Astrocyte (in vitro differentiated cells and primary cell): ENCODE data around the gene MSANTD3. TPM values are rescaled to one million over a fixed set of nuclear protein-coding genes. Genes with fewer than 3 reads are reported as not detected.

Source experiments
- DNase-seq: peaks from one replicate; pipeline ENCODE4 v3.0.0-alpha.2; 2010; ENCODE audit warnings: low read depth
- FAIRE-seq: peaks from 2 replicates; lab custom pipeline; 2011; peaks lifted over from hg19 to GRCh38; lab: Jason Lieb, UNC
- H2AFZ ChIP-seq: 2 replicates; pipeline ENCODE4 v1.6.0; 2012; ENCODE audit warnings: low read depth, low read length, inconsistent platforms
- H3K27ac ChIP-seq: 2 replicates; pipeline ENCODE4 v1.5.1; 2011; ENCODE audit warnings: low read depth, low read length, inconsistent platforms
- H3K27me3 ChIP-seq: 2 replicates; pipeline ENCODE4 v1.6.0; 2011; ENCODE audit warnings: low read length, inconsistent platforms; ENCODE audit not compliant: insufficient read depth
- H3K36me3 ChIP-seq: 2 replicates; pipeline ENCODE4 v1.5.1; 2011; ENCODE audit warnings: low read length, inconsistent platforms; ENCODE audit not compliant: insufficient read depth
- H3K4me1 ChIP-seq: 2 replicates; pipeline ENCODE4 v1.5.1; 2011; ENCODE audit warnings: low read length, inconsistent platforms; ENCODE audit not compliant: insufficient read depth
- H3K4me2 ChIP-seq: 2 replicates; pipeline ENCODE4 v1.6.0; 2012; ENCODE audit warnings: low read length, inconsistent platforms
- H3K4me3 ChIP-seq: 2 replicates; pipeline ENCODE4 v1.5.1; 2011; ENCODE audit warnings: low read depth, mild to moderate bottlenecking, low read length, inconsistent platforms; ENCODE audit not compliant: insufficient read depth
- H3K79me2 ChIP-seq: 2 replicates; pipeline ENCODE4 v1.6.0; 2012; ENCODE audit warnings: mild to moderate bottlenecking, low read length, inconsistent platforms; ENCODE audit not compliant: insufficient read depth
- H3K9ac ChIP-seq: 2 replicates; pipeline ENCODE4 v1.6.0; 2012; ENCODE audit warnings: mild to moderate bottlenecking, low read length, inconsistent platforms
- H3K9me3 ChIP-seq: 2 replicates; pipeline ENCODE4 v1.5.1; 2012; ENCODE audit warnings: low read depth, mild to moderate bottlenecking, low read length, inconsistent platforms; ENCODE audit not compliant: insufficient read depth
- H4K20me1 ChIP-seq: 2 replicates; pipeline ENCODE4 v1.6.0; 2012; ENCODE audit warnings: low read length, inconsistent platforms; ENCODE audit not compliant: insufficient read depth
- H3K27ac Mint-ChIP-seq: one replicate; pipeline ENCODE4 v1.8.0; 2021; ENCODE audit warnings: mild to moderate bottlenecking, mixed read lengths; ENCODE audit not compliant: unreplicated experiment
- H3K27me3 Mint-ChIP-seq: one replicate; pipeline ENCODE4 v1.8.0; 2021; ENCODE audit warnings: low read depth, mixed read lengths; ENCODE audit not compliant: unreplicated experiment
- H3K36me3 Mint-ChIP-seq: one replicate; pipeline ENCODE4 v1.8.0; 2021; ENCODE audit warnings: low read depth, mixed read lengths; ENCODE audit not compliant: unreplicated experiment
- H3K4me1 Mint-ChIP-seq: one replicate; pipeline ENCODE4 v1.8.0; 2021; ENCODE audit warnings: low read depth, mixed read lengths; ENCODE audit not compliant: unreplicated experiment
- H3K4me3 Mint-ChIP-seq: one replicate; pipeline ENCODE4 v1.8.0; 2021; ENCODE audit warnings: mild to moderate bottlenecking, moderate library complexity, mixed read lengths; ENCODE audit not compliant: unreplicated experiment
- H3K9me3 Mint-ChIP-seq: one replicate; pipeline ENCODE4 v1.8.0; 2021; ENCODE audit warnings: mild to moderate bottlenecking, mixed read lengths; ENCODE audit not compliant: unreplicated experiment
- CTCF ChIP-seq: IDR thresholded peaks from 2 replicates; pipeline ENCODE4 v1.5.1; 2011; ENCODE audit warnings: low read depth, mild to moderate bottlenecking, inconsistent platforms, low read length, moderate library complexity; ENCODE audit not compliant: insufficient read depth
- EZH2 ChIP-seq: IDR thresholded peaks from 2 replicates; pipeline ENCODE4 v1.6.1; 2012; ENCODE audit warnings: mild to moderate bottlenecking, low read length, inconsistent platforms; ENCODE audit not compliant: insufficient read depth
- total RNA-seq: library from RNA; stranded (reverse); gene quantifications from 2 replicates; pipeline ENCODE4 v1.2.1, GENCODE V29; 2021

The MSANTD3 gene
- total RNA-seq, 1 donor from 2014 or later: 76.0 TPM

GRCh38 chr9:100426189-100426529 is 784 bp upstream of the MSANTD3 start:
- H3K4me1 Mint-ChIP-seq: peaks cover 33% of the 10 kb centered on the region
- no peaks in the 10 kb centered on the region for H3K27me3 Mint-ChIP-seq
- peaks cover 6% of the 10 kb centered on the region for H3K36me3 Mint-ChIP-seq
- no peaks in the 10 kb centered on the region for H3K36me3 ChIP-seq
- H3K9me3 ChIP-seq: no peaks in the 10 kb centered on the region
- H3K27ac Mint-ChIP-seq: peak overlapping the region; percentile 98
- H3K4me3 ChIP-seq: peak overlapping the region; percentile 84
- DNase-seq: no peak
- no peaks in the 10 kb centered on the region for H3K9me3 Mint-ChIP-seq
- peaks cover 32% of the 10 kb centered on the region for H3K79me2 ChIP-seq
- H2AFZ ChIP-seq: peak overlapping the region; percentile 76
- no peak for TF ChIP-seq CTCF
- TF ChIP-seq EZH2: no peak
- no peak for FAIRE-seq
- peak overlapping the region; percentile 98 for H3K9ac ChIP-seq
- H3K4me1 ChIP-seq: peaks cover 29% of the 10 kb centered on the region
- peak overlapping the region; percentile 94 for H3K4me2 ChIP-seq
- H4K20me1 ChIP-seq: no peaks in the 10 kb centered on the region
- peak overlapping the region; percentile 95 for H3K4me3 Mint-ChIP-seq
- H3K27ac ChIP-seq: peak overlapping the region; percentile 99
- no peaks in the 10 kb centered on the region for H3K27me3 ChIP-seq

GRCh38 chr9:100427366-100428263 is 672 bp downstream of the MSANTD3 start:
- DNase-seq (peak; percentile 75), FAIRE-seq (no peak)
- peak overlapping the region; percentile 92 for H3K4me2 ChIP-seq
- peak overlapping the region; percentile 100 for H3K27ac ChIP-seq
- peaks cover 47% of the 10 kb centered on the region for H3K79me2 ChIP-seq
- H3K36me3 ChIP-seq: no peaks in the 10 kb centered on the region
- H2AFZ ChIP-seq: no peak overlapping the region
- H3K9ac ChIP-seq: peak overlapping the region; percentile 94
- H3K27me3 ChIP-seq: no peaks in the 10 kb centered on the region
- peak overlapping the region; percentile 76 for H3K4me3 ChIP-seq
- TF ChIP-seq EZH2: no peak
- TF ChIP-seq CTCF: no peak
- no peaks in the 10 kb centered on the region for H3K9me3 Mint-ChIP-seq
- no peaks in the 10 kb centered on the region for H3K9me3 ChIP-seq
- H3K4me3 Mint-ChIP-seq: peak overlapping the region; percentile 84
- H3K27me3 Mint-ChIP-seq: no peaks in the 10 kb centered on the region
- H4K20me1 ChIP-seq: peaks cover 11% of the 10 kb centered on the region
- H3K27ac Mint-ChIP-seq: peak overlapping the region; percentile 97
- H3K4me1 Mint-ChIP-seq: peaks cover 41% of the 10 kb centered on the region
- H3K4me1 ChIP-seq: peaks cover 29% of the 10 kb centered on the region
- peaks cover 10% of the 10 kb centered on the region for H3K36me3 Mint-ChIP-seq
